ENCODE measurements around the gene TMED9. TPM values are rescaled to one million over a fixed set of nuclear protein-coding genes. Genes with fewer than 3 reads are reported as not detected.
A peak's percentile ranks its signal among the peaks of the same experiment; 100 is the strongest.

Gene TMED9
- total RNA-seq, 2 donors from 2014 or later: 184 to 205 TPM

DNA sequence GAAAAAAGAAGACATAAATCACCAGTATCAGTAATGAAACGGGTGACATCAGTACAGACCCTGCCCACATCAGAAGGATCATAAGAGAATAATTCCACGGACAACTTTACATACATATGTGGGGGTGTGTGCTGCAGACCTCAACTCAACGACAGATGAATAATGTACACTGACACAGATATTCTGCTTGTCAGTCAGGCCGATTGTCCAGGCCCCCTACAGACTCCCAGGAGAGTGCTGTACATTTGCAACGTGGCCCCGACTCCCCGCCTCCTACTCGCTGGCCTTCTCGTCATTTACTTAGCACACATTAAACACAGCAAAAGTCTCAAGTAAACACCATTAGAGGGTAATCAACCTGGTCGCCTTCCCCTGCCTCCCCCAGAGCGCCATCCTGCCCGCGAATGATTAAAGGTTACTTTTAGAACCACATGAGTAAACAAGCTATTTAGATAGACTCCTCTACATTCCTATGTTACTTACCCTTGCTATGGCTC is 3.5 kb upstream of the TMED9 start:
- H3K4me3 ChIP-seq (ENCODE audit: low read length): peak overlapping the region; percentile 66
- WGBS, 2 experiments (ENCODE audit: insufficient coverage in 1 of 2, insufficient read length in 1 of 2): 69 to 76% methylated on average over 10 to 13 of the region's 13 CpGs
- H3K36me3 Mint-ChIP-seq (ENCODE audit: low read depth): peaks cover 4% of the 10 kb centered on the region

DNA sequence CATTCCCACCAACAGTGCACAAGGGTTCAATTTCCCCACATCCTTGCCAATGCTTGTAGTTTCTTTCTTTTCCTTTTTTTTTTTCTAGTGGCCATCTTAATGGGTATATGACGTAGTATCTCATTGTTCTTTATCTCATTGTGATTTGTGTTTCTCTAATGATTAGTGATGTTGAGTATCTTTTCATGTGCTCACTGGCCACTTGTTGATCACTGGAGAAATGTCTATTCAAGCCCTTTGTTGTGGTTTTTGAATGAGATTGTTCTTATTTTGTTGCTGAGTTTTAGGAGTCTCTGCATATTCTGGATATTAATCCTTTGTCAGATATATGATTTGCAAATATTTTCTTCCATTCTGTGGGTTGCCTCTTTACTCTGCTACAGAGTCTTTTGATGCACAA is 1.6 kb upstream of the TMED9 start:
- Mint-ChIP-seq H3K27me3 (ENCODE audit: insufficient read depth) (peaks cover 25% of the 10 kb centered on the region), H3K9me3 (no peaks in the 10 kb centered on the region), H3K36me3 (ENCODE audit: low read depth) (peaks cover 21% of the 10 kb centered on the region), H3K4me1 (peaks cover 10% of the 10 kb centered on the region), H3K4me3 (no peak overlapping the region), H3K27ac (no peak overlapping the region)
- H3K36me3 ChIP-seq (ENCODE audit: control insufficient read depth, insufficient read depth, low read length): peaks cover 23% of the 10 kb centered on the region
- TF ChIP-seq, protein P1, sequence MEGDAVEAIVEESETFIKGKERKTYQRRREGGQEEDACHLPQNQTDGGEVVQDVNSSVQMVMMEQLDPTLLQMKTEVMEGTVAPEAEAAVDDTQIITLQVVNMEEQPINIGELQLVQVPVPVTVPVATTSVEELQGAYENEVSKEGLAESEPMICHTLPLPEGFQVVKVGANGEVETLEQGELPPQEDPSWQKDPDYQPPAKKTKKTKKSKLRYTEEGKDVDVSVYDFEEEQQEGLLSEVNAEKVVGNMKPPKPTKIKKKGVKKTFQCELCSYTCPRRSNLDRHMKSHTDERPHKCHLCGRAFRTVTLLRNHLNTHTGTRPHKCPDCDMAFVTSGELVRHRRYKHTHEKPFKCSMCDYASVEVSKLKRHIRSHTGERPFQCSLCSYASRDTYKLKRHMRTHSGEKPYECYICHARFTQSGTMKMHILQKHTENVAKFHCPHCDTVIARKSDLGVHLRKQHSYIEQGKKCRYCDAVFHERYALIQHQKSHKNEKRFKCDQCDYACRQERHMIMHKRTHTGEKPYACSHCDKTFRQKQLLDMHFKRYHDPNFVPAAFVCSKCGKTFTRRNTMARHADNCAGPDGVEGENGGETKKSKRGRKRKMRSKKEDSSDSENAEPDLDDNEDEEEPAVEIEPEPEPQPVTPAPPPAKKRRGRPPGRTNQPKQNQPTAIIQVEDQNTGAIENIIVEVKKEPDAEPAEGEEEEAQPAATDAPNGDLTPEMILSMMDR (conservative IDR thresholded peaks at IDR 0.05): no peak
- H3K4me3 ChIP-seq (ENCODE audit: low read length): no peak overlapping the region
- no peak overlapping the region for H3K27ac ChIP-seq (ENCODE audit: low read depth, low read length)
- H3K4me1 ChIP-seq (ENCODE audit: control insufficient read depth, insufficient read depth, low read length): no peaks in the 10 kb centered on the region
- H3K9ac ChIP-seq (ENCODE audit: extremely low read depth, low read length, poor library complexity, severe bottlenecking): no peak overlapping the region
- peaks cover 42% of the 10 kb centered on the region for H3K27me3 ChIP-seq (ENCODE audit: control insufficient read depth, insufficient read depth, low read length, poor library complexity, severe bottlenecking)
- DNase-seq: no peak
- 100% methylated on average over 1 of the region's 1 CpG; no CpG with 5 or more reads in 1 of the 2 experiments for WGBS, 2 experiments (ENCODE audit: insufficient coverage in 1 of 2, insufficient read length in 1 of 2)
- H3K9me3 ChIP-seq (ENCODE audit: control insufficient read depth, low read length): no peaks in the 10 kb centered on the region

More for the DNA sequence above, 3.5 kb upstream of the TMED9 start:
- Mint-ChIP-seq H3K9me3 (no peaks in the 10 kb centered on the region), H3K4me1 (peaks cover 10% of the 10 kb centered on the region), H3K27me3 (ENCODE audit: insufficient read depth) (peaks cover 44% of the 10 kb centered on the region), H3K4me3 (no peak overlapping the region), H3K27ac (no peak overlapping the region)
- TF ChIP-seq, protein P1 (conservative IDR thresholded peaks at IDR 0.05): no peak
- peaks cover 4% of the 10 kb centered on the region for H3K36me3 ChIP-seq (ENCODE audit: control insufficient read depth, insufficient read depth, low read length)
- no peaks in the 10 kb centered on the region for H3K9me3 ChIP-seq (ENCODE audit: control insufficient read depth, low read length)
- H3K27me3 ChIP-seq (ENCODE audit: control insufficient read depth, insufficient read depth, low read length, poor library complexity, severe bottlenecking): peaks cover 58% of the 10 kb centered on the region
- no peak for DNase-seq
- no peak overlapping the region for H3K9ac ChIP-seq (ENCODE audit: extremely low read depth, low read length, poor library complexity, severe bottlenecking)
- H3K27ac ChIP-seq (ENCODE audit: low read depth, low read length): no peak overlapping the region
- no peaks in the 10 kb centered on the region for H3K4me1 ChIP-seq (ENCODE audit: control insufficient read depth, insufficient read depth, low read length)

DNA sequence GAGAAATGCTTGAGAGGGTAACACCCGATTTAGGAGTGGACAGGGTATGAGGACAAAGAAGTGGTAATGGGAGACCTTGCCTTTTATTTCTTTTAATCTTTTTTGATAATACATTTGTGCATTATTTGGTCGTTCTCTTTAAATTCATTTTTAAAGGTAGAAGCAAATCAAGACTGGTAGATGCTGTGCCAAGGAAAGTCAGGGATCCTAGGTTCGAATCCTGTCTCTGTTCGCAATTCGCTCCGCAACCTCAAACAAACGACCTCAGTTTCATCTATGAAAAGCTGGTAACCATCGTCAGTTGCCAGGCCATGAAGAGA is 353 bp upstream of the TMED9 start:
- TF ChIP-seq, protein P1 (conservative IDR thresholded peaks at IDR 0.05): no peak
- H3K9me3 Mint-ChIP-seq: no peaks in the 10 kb centered on the region
- Histone ChIP-seq H3K9me3 (ENCODE audit: control insufficient read depth, low read length) (no peaks in the 10 kb centered on the region), H3K36me3 (ENCODE audit: control insufficient read depth, insufficient read depth, low read length) (peaks cover 36% of the 10 kb centered on the region), H3K4me3 (ENCODE audit: low read length) (peak overlapping the region; percentile 93), H3K27ac (ENCODE audit: low read depth, low read length) (no peak overlapping the region), H3K4me1 (ENCODE audit: control insufficient read depth, insufficient read depth, low read length) (no peaks in the 10 kb centered on the region), H3K27me3 (ENCODE audit: control insufficient read depth, insufficient read depth, low read length, poor library complexity, severe bottlenecking) (peaks cover 31% of the 10 kb centered on the region), H3K9ac (ENCODE audit: extremely low read depth, low read length, poor library complexity, severe bottlenecking) (peak overlapping the region; percentile 94)
- H3K4me1 Mint-ChIP-seq: peaks cover 10% of the 10 kb centered on the region
- H3K4me3 Mint-ChIP-seq: peak overlapping the region; percentile 88
- 8 to 22% methylated on average over 7 to 8 of the region's 8 CpGs for WGBS, 2 experiments (ENCODE audit: insufficient coverage in 1 of 2, insufficient read length in 1 of 2)
- no peak for DNase-seq
- H3K27me3 Mint-ChIP-seq (ENCODE audit: insufficient read depth): peaks cover 14% of the 10 kb centered on the region
- no peak overlapping the region for H3K27ac Mint-ChIP-seq
- H3K36me3 Mint-ChIP-seq (ENCODE audit: low read depth): peaks cover 32% of the 10 kb centered on the region

Data from endodermal cell (in vitro differentiated cells).